GM18505 (cell line): Measurements from ENCODE around the gene SIN3B.

ENCODE experiments used
- ATAC-seq: cut with Tn5 transposase; IDR thresholded peaks from one replicate; pipeline ENCODE4 v1.9.1; 2021; ENCODE audit not compliant: unreplicated experiment
- POLR2A ChIP-seq: IDR thresholded peaks from 4 replicates; pipeline ENCODE4 v1.6.1; 2011; ENCODE audit warnings: borderline replicate concordance; ENCODE audit not compliant: insufficient read depth, insufficient read length; ENCODE audit errors: extremely low read depth

Gene SIN3B

DNA sequence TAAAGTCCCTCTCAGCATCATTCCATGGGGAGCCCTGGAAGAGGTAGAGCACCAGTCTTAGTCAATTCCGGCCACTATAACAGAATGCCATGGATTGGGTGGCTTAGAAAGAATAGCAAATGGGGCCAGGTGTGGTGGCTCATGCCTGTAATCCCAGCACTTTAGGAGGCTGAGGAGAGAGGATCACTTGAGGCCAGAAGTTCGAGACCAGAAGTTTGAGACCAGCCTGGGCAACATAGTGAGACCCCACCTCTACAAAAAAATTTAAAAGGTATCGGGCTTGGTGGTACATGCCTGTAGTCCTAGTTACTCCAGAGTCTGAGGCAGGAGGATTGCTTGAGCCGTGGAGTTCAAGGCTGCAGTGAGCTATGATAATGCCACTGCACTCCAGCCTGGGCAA is 25.0 kb upstream of the SIN3B start:
- no peak for TF ChIP-seq POLR2A
- ATAC-seq, result no peak

DNA sequence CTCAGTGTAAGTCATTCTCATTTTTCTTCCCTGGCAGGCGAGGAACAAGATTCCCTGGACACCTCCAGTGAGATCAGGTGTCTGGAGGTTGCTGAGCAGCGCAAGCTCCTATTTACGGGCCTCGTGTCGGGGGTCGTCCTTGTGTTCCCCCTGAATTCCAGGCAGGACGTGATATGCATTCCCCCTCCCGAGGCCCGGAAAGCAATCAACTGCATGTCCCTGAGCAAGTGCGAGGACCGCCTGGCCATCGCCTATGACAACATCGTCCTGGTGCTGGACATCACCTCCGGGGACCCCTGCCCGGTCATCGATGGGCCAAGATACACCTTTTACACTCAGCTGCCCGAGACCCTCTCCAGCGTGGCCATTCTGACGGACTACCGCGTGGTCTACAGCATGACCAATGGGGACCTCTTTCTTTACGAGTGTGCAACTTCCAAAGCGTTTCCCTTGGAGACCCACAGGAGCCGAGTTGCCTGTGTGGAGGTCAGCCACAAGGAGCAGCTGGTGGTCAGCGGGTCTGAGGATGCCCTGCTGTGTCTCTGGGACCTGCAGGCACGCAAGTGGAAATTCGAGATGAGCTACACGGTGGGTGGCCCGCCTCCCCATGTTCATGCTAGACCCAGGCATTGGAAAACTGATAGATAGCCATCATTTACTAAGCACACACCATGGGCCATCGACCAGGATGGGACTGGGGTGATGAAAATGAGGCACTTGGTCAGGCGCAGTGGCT is 21.5 kb upstream of the SIN3B start:
- ATAC-seq, result no peak
- TF ChIP-seq POLR2A, result no peak

DNA sequence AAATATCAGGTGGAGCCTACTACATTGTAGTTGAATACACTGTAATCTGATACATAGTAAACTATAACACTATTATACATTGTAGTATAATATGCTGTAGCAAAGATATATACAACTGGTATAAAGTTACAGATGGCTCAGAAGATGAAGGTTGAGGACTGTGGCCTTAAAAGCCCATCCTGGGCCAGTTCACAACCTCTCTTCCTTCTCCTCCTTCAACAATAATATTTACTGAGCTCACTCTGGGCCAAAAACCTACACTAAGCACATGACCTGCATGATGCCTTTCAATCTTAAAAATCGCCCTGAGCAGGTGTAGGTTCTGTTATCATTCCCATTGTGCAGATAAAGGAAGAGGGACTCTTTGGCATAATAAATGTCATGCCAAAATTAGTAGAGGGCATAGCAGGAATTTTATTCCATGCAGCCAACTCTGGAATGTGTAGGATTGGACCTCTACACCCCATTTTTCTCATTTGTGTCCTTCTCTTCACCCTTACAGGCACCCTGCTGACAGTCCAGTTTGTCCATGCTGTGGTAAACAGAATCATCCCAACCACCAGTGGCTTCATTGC is 14.6 kb upstream of the SIN3B start:
- TF ChIP-seq POLR2A, result no peak
- ATAC-seq, result no peak

DNA sequence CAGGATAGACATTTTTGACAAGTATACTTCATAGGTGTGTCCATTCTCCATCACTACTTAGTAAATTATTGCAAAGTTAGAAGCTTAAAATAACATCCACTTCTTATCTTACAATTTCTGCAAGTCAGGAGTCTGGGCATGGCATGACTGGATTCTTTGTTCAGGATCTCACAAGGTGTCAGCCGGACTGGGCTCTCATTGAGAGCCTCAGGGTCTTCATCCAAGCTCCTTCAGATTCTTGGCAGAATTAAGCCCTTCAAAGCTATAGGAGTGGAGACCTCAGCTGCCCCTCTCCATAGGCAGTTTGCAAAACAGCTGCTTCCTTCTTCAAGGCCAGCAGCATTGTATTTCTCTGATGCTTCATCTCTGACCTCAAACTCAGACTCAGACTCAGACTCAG is 9.1 kb upstream of the SIN3B start:
- TF ChIP-seq POLR2A, result no peak
- ATAC-seq, result no peak

DNA sequence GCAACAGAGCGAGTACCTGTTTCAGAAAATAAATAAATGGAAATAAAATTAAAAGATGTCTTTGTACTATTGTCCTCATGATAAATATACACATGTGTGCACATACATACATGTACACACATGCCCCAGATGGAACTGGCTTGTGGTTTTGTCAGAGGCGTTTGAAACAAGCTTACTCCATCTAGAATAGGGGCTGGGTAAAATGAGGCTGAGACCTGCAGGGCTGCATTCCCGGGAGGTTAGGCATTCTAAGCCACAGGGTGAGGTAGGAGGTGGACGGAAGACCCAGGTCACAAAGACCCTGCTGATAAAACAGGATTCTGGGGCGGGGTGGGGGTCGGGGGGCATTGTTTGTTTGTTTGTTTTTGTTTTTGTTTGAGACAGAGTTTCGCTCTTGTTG is 8.1 kb upstream of the SIN3B start:
- no peak for ATAC-seq
- no peak for TF ChIP-seq POLR2A

DNA sequence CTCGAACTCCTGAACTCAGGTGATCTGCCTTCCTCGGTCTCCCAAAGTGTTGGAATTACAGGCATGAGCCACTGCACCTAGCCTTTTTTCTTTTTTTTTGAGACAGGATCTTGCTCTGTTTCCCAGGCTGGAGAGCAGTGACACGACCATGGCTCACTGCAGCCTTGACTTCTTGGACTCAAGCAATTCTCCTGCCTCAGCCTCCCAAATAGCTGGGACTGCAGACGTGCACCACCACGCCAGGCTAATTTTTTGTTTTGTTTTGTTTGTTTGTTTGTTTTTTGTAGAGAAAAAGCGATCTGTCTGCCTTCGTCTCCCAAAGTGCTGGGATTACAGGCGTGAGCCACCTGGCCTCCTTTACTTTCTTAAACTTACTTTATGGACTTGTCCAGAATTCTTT is 6.5 kb upstream of the SIN3B start:
- no peak for ATAC-seq
- no peak for TF ChIP-seq POLR2A

DNA sequence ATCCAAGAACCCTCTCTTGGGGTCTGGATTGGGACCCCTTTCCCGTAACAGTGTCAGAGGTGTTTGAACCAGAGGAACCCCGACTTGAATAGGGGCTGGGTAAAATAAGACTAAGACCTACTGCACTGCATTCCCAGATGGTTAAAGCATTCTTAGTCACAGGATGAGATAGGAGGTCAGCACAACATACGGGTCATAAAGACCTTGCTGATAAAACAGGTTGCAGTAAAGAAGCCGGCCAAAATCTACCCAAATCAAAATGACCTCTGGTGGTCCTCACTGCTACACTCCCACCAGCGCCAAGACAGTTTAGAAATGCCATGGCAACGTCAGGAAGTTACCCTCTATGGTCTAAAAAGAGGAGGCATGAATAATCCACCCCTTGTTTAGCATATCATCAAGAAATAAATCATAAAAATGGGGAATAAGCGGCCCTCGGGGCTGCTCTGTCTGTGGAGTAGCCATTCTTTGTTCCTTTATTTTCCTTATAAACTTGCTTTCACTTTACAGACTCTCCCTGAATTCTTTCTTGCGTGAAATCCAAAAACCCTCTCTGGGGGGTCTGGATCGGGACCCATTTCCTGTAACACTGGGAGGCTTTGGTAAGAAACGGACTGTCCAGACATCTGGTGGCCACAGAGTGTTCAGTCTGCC is 4.4 kb upstream of the SIN3B start:
- no peak for TF ChIP-seq POLR2A
- no peak for ATAC-seq

DNA sequence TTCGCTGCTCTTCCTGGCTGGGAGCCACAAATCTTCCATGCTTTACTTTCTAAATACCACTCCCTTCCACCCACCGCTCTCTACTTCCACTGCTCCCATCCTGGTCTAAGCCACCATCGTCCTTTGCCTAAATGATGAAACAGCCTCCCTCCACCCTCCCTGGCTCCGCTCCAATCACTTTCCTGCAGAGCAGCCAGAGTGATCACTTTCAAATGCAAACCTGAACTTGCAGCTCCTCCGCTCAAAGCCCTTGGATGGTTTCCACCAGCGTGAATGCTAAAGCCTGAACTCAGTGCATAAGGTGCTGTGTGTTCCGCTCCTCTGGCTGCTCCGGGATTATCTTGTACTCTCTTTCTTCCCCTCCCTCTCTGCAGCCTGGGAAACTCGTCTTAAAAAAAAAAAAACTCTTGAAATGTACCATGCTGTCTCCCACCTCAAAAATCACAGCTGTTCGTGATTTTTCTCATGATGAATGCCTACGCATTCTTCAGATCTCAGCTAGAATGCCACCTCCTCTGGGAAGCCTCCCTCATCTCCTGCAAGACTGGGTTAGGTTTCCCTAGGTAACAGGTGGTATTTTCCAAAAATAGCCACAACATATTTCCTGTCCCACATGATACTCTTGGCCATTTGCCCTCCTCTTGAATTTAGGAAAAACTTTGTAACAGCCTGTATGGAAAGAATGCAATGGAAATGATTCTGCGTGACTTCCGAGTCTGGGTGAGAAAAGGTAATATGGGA is 3.7 kb upstream of the SIN3B start:
- no peak for ATAC-seq
- TF ChIP-seq POLR2A, result no peak

DNA sequence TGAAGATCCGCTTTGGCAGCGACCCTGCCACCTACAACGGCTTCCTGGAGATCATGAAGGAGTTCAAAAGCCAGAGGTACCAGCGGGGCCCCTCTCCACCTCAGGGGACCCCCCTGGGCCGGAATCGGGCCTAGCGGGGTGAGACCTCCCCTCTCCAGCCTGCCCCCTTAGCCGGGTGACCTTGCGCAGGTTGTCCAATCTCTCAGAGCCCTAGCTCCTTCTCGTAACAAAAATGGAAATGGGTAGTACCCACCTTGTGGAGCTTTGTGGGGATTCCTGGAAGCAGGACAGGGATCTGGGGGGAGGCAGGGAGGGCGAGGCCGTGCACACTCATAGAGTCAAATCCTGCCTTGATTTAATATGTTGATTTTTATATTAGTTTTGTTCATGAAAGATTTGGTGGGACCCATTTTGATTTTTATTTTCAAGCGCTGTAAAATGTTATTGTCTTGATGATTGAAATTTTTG is 658 bp downstream of the SIN3B start:
- TF ChIP-seq POLR2A, result no peak
- ATAC-seq, result no peak

DNA sequence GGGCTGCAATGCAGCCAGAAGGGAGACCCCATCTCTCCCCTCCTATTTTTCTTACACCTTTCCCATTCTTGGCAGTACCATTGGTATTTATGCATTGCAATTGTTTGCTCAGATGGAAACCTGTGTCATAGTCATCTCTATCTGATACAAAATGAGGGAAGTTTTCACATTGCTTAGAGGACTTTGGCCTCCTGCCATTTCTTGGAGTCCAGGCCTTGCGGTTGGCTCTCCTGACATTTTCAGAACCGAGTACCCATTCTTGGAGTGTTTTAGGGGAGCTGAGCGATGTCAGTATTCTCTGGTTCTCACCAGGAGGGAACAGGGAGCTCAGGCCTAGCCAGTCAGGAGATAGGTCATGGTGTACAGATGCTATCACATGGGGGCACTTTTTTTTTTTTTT is 1.5 kb downstream of the SIN3B start:
- no peak for ATAC-seq
- TF ChIP-seq POLR2A, result no peak

DNA sequence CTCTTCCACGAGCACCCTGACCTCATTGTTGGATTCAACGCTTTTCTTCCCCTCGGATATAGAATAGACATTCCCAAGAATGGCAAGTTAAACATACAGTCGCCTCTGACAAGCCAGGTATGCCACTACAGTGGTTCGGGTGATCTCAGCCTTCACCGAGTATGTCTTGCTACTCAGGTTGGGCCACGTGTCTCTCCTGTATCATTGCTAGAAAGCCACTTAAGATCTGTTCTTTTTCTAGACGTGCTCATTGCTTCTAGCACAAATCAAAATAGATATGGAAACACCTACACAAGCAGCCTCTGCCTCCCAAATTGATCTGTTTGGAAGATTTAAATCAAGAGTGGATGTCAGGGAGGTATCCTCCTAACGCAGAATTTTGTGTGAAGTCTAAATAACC is 2.3 kb downstream of the SIN3B start:
- ATAC-seq, result no peak
- no peak for TF ChIP-seq POLR2A

DNA sequence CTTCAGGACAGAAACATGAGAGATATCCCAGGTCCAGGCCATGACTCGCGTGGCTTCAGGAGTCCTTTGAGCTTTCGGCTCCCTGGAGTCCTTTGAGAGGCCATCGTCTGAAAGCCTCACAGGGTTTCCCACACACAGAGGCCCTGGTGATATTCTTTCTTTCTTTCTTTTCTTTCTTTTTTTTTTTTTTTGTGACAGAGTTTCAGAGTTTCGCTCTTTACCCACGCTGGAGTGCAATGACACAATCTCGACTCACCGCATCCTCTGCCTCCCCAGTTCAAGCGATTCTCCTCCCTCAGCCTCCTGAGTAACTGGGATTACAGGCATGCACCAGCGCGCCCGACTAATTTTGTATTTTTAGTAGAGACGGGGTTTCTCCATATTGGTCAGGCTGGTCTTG is 5.5 kb downstream of the SIN3B start:
- no peak for ATAC-seq
- no peak for TF ChIP-seq POLR2A
